ENCODE data around the gene MCM10. TPM values are rescaled to one million over a fixed set of nuclear protein-coding genes. Genes with fewer than 3 reads are reported as not detected.

Gene MCM10
- total and polyA plus RNA-seq, 10 of the 15 experiments (the other 5 are each of a cell fraction or from before 2014, with no cell fraction given) = 5.8 to 35.1 (median 23.7) TPM

DNA sequence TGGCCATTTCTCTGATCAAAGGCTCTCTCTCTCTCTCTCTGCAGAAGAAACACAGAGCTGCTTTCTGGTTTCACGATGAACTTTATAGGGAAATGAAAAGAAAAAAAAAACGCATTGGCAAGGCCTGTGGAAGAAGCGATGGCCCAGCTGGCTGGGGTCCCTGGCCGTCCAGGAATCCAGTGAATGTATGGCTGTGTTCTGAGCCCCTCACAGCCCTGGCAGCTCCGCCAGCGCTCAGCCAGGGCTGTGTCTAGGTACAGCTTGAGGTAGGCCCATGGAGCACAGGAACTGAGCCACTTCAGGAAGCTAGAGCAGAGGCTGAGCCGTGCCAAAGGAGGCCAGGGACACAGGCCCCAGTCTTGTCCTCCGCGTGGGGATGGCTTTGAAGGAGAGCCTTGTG is 85.9 kb downstream of the MCM10 start:
- ChIA-PET RAD21 (ENCODE audit: unreplicated experiment) (no interaction called here), POLR2A (no interaction called here), CTCF (interaction anchor here (0.7 kb wide), 1 partner anchor 35 kb away, joined by 5 read pairs; no protein-coding TSS in a partner anchor), SMC1A (ENCODE audit: uncharacterized antibody, unreplicated experiment) (no interaction called here)
- Histone ChIP-seq H3K9ac (ENCODE audit: control insufficient read depth, insufficient read depth, low read length) (no peak overlapping the region), H3K79me2 (ENCODE audit: control insufficient read depth, insufficient read depth, low read length) (no peaks in the 10 kb centered on the region), H3K36me3 (ENCODE audit: control insufficient read depth in 2 of 2, insufficient read depth in 2 of 2, low read length in 1 of 2) (no peaks in the 10 kb centered on the region), H3K4me2 (ENCODE audit: control insufficient read depth, insufficient read depth) (no peak overlapping the region), H3K4me3 (no peak overlapping the region), H2AFZ (ENCODE audit: control insufficient read depth, low read depth, low read length) (no peak overlapping the region), H3K9me3 (replicated peaks; ENCODE audit: control insufficient read depth, insufficient read depth, low read length) (no peaks in the 10 kb centered on the region), H3K27ac (ENCODE audit: control insufficient read depth, insufficient read depth) (no peak overlapping the region), H3K27me3 (replicated peaks in 1 of 2; ENCODE audit: control insufficient read depth in 2 of 2, insufficient read depth in 2 of 2, low read length in 1 of 2) (no peaks in the 10 kb centered on the region), H3K4me1 (ENCODE audit: control insufficient read depth, insufficient read depth, low read length) (no peaks in the 10 kb centered on the region), H4K20me1 (ENCODE audit: control insufficient read depth, insufficient read depth) (no peaks in the 10 kb centered on the region)
- ATAC-seq (no peak), DNase-seq (ENCODE audit: low read depth, low spot score) (no peak), FAIRE-seq (no peak)
- WGBS (ENCODE audit: insufficient coverage, insufficient replicate concordance, low lambda C conversion rate, missing lambda C conversion rate) = 50% methylated on average over 9 of the region's 9 CpGs
- in situ Hi-C loops (cut with MboI) (no loop called here), intact Hi-C loops (cut with micrococcal nuclease; ENCODE audit: unreplicated experiment) (no loop called here)
- TF ChIP-seq EZH2 (IDR thresholded peaks at IDR 0.05; ENCODE audit: borderline replicate concordance, control insufficient read depth, low read depth, low read length) (no peak), PAX8 (IDR thresholded peaks at IDR 0.05) (no peak), NFYB (IDR thresholded peaks at IDR 0.05; ENCODE audit: insufficient read depth, low read depth, low read length) (no peak), RUNX3 (IDR thresholded peaks at IDR 0.05; ENCODE audit: low read length) (no peak), WRNIP1 (IDR thresholded peaks at IDR 0.05; ENCODE audit: borderline replicate concordance, low read depth, low read length) (no peak), KDM1A (IDR thresholded peaks at IDR 0.05; ENCODE audit: borderline replicate concordance) (no peak), MTA2 (IDR thresholded peaks at IDR 0.05; ENCODE audit: low read depth) (no peak)
- TF ChIP-seq, protein P1, sequence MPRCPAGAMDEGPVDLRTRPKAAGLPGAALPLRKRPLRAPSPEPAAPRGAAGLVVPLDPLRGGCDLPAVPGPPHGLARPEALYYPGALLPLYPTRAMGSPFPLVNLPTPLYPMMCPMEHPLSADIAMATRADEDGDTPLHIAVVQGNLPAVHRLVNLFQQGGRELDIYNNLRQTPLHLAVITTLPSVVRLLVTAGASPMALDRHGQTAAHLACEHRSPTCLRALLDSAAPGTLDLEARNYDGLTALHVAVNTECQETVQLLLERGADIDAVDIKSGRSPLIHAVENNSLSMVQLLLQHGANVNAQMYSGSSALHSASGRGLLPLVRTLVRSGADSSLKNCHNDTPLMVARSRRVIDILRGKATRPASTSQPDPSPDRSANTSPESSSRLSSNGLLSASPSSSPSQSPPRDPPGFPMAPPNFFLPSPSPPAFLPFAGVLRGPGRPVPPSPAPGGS (IDR thresholded peaks at IDR 0.05; ENCODE audit: borderline replicate concordance, insufficient read depth, low read depth, low read length, poor library complexity, severe bottlenecking) = no peak
- TF ChIP-seq, protein P2, sequence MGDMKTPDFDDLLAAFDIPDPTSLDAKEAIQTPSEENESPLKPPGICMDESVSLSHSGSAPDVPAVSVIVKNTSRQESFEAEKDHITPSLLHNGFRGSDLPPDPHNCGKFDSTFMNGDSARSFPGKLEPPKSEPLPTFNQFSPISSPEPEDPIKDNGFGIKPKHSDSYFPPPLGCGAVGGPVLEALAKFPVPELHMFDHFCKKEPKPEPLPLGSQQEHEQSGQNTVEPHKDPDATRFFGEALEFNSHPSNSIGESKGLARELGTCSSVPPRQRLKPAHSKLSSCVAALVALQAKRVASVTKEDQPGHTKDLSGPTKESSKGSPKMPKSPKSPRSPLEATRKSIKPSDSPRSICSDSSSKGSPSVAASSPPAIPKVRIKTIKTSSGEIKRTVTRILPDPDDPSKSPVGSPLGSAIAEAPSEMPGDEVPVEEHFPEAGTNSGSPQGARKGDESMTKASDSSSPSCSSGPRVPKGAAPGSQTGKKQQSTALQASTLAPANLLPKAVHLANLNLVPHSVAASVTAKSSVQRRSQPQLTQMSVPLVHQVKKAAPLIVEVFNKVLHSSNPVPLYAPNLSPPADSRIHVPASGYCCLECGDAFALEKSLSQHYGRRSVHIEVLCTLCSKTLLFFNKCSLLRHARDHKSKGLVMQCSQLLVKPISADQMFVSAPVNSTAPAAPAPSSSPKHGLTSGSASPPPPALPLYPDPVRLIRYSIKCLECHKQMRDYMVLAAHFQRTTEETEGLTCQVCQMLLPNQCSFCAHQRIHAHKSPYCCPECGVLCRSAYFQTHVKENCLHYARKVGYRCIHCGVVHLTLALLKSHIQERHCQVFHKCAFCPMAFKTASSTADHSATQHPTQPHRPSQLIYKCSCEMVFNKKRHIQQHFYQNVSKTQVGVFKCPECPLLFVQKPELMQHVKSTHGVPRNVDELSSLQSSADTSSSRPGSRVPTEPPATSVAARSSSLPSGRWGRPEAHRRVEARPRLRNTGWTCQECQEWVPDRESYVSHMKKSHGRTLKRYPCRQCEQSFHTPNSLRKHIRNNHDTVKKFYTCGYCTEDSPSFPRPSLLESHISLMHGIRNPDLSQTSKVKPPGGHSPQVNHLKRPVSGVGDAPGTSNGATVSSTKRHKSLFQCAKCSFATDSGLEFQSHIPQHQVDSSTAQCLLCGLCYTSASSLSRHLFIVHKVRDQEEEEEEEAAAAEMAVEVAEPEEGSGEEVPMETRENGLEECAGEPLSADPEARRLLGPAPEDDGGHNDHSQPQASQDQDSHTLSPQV (IDR thresholded peaks at IDR 0.05) = no peak
- BruUV-seq (replicated peaks) = no TSS peak

All from GM12878 (cell line).